ENCODE measurements around the gene ROR1.
"Not testable (repeated sequence)": the region's sequence is repeated elsewhere in the genome, so short reads cannot be mapped to it uniquely, and the experiment has no call there.

Gene ROR1

DNA sequence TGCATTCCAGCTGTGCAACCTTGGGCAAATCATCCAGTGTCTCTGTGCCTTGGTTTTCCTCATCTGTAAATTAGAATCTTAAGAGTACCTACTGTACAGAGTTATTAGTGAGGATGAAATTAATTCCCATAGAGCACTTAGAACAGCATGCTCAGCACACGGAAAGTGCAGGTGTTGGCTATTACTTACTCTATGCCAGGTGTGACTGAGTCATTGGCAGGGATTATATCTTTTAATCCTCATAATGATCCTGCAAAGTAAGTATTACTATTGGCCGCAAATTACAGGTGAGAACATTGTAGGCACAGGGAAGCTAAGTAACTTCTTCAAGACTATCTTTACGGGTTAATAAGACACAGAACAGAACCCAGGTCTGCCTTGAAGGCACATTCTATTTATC lies 423.3 kb downstream of the ROR1 start:
- DNase-seq, result no peak

DNA sequence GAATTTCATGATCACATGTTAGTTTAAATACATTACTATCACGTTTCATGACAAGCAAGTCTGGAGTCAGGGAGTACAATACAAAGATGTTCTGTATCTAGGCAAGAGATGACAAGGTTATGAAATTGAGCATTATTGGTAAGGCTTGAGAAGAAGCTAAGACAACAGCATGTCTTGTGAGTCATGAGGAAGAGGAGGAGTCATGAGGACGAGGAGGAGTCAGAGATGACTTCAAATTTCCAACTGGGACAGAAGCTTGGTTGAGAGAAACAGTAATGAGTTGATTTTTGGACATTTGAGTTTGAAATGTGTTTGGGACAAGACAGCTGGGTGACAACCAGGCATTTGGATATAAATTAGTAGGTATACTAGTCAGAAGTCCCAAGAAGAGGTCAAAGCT lies 425.3 kb downstream of the ROR1 start:
- no peak for DNase-seq

DNA sequence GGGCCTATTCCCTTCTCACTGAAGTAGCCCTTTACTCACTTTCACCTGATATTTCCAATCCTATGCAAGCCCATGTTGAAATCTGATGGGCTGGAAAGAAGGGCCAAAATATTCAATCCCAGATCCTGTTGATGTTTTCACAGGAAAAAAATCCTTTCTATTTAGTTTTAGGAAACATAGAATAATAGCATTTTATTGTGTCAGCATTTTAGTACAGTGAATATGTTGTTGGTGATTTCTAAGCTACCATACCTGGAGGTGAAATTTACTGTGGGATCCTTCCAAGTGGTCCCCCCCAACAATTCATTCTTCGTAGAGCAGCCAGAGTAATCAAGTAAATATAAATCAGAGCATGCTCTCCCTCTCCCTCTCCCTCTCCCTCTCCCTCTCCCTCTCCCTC lies 426.2 kb downstream of the ROR1 start:
- DNase-seq, result no peak

DNA sequence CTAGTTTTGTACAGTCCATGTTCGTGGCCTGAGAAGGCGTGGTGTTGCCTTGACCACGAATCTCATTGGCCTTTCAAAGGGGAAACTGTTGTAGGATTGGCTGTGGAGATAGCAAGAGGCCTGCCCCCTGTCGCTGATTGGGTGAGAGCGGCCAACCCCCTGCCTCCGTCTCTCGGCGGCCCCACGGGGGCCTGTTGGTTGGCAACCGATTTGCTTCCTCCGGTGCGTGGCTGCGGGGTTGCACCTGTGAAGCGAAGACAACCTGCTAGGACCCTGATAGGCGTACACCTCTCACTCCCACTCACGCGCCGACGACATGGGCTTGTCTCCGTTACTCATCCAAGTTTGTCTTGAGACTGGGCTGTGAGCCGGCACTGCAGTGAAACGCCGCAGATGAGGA lies 429.6 kb downstream of the ROR1 start, which contains the start of gene UBE2U:
TSS of gene UBE2U (plus strand) at position 204 of the 400 bp plus-strand sequence. CDS start 428 bp downstream, outside the sequence.
- DNase-seq, result no peak

DNA sequence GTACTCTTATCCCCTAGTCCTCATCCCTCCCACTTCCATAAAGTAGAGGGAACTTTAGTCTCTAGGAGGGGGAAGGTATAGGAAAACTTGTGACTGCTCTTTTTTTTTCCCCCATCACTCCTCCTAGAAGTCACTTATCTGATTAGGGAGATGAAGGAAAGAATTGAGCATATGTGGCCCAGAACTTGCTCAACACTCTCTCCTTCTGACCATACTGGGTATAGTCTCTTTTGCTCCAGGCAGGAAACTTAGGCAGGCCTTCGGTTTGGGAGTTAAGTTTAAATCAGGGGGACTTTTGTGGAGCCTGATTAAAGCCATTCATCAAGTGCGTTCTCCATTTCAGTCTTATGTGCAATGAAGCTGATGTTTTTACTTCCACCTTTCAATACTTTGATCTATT lies 435.4 kb downstream of the ROR1 start:
- no peak for DNase-seq

DNA sequence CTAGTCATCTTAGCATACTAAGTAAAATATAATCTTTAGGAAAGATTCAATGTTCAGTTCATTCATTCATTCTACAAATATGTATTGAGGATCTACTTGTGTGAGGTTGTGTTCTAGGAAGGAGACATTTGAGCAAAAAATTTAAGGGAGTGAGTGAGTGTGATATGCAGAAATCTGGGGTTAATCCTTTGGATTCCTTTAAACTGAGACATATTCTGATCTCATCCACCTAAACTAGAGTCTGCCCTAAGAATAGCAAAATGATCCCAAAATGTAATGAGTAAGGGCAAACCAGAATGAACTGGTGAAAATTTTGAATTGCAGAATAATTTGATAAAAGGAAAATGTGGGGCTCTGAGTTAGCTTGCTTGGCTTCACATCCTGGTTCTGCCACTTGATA lies 438.2 kb downstream of the ROR1 start:
- DNase-seq, result no peak

DNA sequence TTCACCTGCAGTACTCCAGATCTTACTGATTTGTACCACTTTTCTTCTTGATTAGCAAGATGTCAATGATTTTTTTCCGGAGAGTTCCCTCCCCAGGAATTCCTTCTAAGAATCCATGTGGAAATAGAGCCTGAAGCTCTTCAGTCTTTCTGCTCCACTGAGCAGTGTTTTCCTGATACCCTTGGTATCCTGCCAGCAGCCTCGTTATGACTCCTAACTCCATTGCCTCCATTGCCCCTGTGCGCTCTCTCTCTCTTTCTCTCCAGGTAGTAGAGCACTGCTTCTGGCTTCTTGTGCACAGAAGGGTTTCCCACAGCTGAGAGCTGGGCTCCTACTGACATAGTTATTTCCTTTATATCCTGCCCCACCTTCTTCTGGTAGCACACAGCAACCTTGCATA lies 441.8 kb downstream of the ROR1 start:
- DNase-seq, result no peak

DNA sequence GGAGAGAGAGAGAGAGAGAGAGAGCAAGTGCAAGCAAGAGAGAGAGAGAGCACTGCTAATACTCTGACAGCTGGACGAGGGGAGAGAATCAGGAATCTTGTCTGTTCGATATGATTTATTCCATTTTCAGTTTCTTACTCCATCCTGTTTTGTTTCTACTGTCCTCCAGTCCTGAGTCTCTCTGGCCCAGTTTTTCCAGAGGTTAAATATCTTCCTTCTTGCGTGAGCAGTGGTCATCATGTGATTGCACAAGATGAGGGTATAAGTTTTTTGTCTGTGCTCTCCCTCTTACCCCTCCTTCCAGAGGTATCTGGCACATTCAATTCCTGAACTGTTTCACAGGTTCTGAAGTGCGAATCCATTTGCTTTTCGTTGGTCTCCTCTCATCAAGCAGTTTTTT lies 446.4 kb downstream of the ROR1 start:
- DNase-seq, result no peak

DNA sequence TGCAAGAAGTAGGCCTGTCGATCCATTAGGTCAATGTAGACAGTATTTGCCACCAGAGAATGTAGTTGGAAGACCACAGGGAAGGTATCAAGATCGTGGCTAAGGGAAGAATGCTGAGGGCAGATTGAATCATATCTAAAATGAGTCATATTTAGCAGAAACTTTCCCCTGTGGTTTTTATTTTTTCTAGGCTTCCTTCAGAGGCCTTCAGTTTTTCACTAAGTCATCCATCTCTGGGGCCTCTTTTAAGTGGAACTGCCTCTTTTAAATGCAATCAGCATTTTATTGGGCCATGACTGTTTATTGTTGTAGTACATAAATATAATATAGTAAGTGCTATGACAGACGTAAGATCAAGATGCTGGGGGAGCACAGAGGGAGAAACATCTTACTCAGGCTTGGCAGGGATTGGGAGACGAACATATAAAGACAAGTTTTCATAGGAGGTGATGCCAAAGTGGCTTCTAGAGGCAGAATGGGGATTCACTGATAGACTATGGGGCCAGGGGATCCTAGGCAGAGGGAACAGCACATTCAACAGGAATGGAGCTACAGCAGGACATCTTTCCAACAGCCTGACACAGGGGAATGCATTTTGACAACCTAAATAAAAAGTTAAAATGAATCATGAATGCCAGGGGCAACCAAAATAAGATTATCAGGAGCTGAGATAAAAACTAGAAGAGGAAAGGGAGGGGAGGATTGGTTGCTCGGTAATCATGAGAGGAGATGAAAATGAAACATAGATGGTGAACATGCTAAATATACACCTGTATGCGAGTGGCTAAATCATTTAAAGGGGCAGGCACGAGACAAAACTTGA lies 449.7 kb downstream of the ROR1 start:
- DNase-seq, result no peak

DNA sequence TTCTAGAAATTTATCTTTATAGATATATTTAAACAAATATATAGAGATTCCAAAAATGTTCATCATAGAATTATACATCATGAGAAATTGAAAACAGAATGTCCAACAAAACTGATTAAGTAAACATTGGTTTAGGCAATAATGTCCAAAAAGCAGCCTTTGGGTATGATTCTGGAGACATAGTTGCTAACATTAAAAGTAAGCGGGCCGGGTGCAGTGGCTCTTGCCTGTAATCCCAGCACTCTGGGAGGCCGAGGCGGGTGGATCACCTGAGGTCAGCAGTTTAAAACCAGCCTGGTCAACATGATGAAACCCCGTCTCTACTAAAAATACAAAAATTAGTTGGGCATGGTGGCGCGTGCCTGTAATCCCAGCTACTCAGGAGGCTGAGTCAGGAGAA lies 450.4 kb downstream of the ROR1 start:
- DNase-seq, result not testable (repeated sequence)

DNA sequence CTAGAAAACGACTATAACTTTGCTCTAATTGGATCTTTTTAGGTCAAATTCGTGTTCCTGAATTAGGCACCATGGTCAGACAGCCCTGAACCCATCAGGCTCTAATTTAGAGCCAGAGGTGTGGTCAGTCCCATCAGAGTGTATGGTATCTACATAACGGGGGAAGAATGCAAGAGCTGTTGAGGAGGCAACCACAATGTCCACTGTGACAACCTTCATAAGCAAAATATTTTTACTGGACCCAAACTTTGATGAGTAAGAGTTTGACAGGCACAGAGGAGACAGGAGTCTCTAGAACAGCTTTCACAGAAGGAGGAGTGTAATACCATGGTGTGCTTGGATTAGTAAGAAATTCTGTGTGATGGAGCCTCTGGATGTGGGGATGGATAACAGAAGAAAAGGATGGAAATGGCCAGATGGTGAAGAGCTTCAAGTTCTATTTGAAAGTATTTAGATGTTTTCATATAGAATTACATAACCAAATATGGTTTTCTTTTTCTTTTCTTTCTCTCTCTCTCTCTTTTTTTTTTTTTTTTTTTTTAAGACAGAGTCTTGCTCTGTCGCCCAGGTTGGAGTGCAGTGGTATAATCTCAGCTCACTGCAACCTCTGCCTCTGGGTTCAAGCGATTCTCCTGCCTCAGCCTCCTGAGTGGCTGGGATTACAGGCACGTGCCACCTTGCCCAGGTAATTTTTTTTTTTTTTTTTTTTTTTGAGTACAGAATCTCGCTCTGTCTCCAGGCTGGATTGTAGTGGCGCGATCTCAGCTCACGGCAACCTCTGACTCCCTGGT lies 454.5 kb downstream of the ROR1 start:
- DNase-seq, result no peak

DNA sequence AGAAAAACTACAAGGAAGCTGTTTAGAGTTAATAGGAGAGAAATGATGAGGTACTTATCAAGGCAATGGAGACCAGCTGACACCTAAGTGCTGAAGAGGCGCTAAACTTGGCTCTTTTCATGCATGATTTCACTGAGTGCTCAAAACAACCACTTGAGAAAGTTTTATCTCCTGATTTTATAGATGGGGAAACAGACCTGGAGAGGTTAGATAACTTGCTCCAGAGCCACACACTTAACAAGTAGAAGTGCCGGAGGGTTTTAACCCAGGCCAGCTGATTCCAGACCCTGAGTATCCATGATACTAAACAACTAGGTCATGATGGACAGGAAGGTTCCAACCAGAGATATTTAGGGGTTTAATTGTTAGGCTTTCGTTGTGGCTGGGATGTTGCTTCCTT lies 455.5 kb downstream of the ROR1 start:
- no peak for DNase-seq

Measured in GF-D8 (cell line).